Measurements from ENCODE around the gene HDGFL2. TPM values are rescaled to one million over a fixed set of nuclear protein-coding genes. Genes with fewer than 3 reads are reported as not detected.
"Not testable (repeated sequence)": the region's sequence is repeated elsewhere in the genome, so short reads cannot be mapped to it uniquely, and the experiment has no call there.

Gene HDGFL2
- polyA plus RNA-seq, 6 donors from 2014 or later, result 0.91 to 22.7 (median 11.5) TPM

DNA sequence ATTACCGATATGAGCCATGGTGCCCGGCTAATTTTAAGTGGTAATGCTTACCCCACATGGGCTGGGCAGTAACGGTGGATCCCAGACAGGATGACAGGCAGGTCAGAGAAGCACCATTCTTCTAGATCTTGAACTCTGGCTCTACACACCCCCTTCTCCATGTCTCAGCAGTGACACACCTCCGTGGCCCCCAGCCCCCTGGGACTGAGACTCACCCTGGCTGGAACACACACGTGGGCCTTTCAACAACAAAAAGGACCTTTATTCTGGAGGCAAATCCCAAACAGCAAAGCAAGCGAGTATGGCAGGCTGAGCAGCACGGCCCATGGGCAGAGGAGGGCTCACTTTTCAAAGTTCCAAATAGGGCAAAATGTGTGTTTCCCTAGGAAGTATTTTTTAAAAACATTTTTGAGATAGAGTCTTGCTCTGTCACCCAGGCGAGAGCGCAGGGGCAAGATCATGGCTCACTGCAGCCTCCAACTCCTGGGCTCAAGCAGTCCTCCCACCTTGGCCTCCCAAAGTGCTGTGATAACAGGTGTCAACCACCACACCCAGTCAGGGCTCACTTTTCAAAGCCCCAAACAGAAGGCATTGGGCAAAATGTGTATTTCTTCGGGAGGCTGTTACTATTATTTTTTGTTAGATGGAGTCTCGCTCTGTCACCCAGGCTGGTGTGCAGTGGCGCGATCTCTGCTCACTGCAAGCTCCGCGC is 50.4 kb downstream of the HDGFL2 start:
- DNase-seq (no peak), ATAC-seq (ENCODE audit: low read depth in 2 of 2) (no peak)
- no peaks in the 10 kb centered on the region for H3K36me3 Mint-ChIP-seq
- H3K27me3 Mint-ChIP-seq, result peaks cover 4 to 11% (median 7%) of the 10 kb centered on the region in 3 donors
- no peak overlapping the region for H3K27ac Mint-ChIP-seq
- H3K9me3 Mint-ChIP-seq, result peaks cover 0 to 4% (median 0%) of the 10 kb centered on the region in 7 donors
- no peak overlapping the region for H3K4me3 Mint-ChIP-seq
- H3K4me1 Mint-ChIP-seq, result no peaks in the 10 kb centered on the region

DNA sequence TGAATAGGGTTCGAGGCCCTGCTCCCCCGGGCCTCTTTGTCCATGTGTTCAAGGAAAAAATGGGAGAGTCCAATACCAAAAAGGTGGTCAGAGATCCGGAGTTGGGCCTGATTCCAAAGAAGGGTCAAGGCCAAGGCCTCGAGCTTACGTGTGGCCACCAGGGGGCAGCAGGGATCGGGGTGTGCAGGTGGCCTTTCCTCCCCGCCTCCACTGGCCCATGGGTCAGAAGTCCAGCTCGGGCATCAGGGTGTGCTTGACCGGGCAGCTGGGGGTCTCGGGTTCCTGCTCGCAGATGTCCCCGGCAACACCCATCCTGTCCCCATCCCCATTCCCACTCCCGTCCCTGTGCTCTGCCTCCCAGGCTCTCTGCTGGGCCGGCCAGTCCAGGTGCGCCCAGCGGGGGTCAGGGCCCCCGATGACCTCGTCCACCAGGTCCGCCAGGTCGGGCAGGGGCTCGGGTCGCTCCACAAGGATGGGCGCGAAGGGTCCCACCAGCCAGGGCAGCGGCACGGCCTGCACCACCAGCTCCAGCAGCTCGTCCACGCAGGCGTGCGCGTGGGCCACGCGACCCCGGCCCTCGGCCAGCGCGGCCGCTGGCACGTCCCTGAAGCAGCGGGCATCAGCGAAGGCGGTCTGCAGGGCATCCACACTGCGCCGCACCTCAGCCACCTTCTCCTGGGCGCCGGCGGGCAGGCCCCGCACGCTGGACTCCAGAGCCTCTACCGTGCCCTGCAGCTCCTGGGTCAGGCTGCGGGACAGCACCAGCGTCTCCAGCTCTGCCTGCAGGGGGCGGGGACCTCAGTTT is 51.4 kb downstream of the HDGFL2 start:
- ATAC-seq (ENCODE audit: low read depth in 2 of 2), result no peak
- Mint-ChIP-seq H3K4me1 (no peaks in the 10 kb centered on the region), H3K9me3 (peaks cover 0 to 4% (median 0%) of the 10 kb centered on the region in 7 donors), H3K4me3 (no peak overlapping the region), H3K36me3 (no peaks in the 10 kb centered on the region), H3K27me3 (peaks cover 4 to 10% (median 5%) of the 10 kb centered on the region in 3 donors), H3K27ac (no peak overlapping the region)
- DNase-seq, result no peak

DNA sequence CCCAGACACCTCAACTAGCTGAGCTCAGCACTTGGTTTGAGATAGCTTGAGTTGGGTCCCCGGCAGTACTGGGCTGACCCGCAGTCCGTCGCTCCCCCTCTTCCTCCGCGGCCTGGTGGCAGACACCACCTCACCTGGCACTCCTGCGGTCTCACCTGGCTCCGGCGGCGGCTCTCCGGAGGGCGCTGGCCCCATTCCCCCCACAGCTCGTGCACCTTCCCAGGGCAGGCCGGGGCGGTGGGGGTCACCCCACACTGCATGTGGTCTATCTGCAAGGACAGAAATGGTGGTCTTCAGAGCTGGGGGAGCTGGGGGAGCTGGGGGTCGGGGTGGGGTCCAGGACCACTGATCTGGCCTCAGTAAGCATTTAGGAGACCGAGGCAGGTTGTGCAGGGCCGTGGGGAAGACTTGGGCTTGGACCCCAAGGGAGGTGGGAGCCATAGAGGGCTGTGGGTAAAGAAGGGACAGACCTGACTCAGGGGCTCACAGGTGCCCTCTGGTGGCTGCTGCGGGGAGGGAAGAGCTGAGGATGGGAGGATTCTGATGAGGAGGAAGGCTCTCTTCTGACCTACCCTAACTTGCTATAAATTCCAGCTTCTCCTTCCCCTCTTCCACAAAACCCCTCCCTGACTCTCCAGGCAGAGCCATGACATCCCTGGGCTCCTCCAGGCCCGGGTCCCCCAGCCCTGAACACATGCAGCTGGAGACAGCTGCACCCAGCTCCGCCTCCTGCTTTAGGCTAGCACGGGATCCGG is 52.9 kb downstream of the HDGFL2 start:
- no peak overlapping the region for H3K4me3 Mint-ChIP-seq
- H3K36me3 Mint-ChIP-seq, result no peaks in the 10 kb centered on the region
- DNase-seq, result peak; percentile 43
- peak; percentile 72 to 79 for ATAC-seq (ENCODE audit: low read depth in 2 of 2)
- no peaks in the 10 kb centered on the region for H3K4me1 Mint-ChIP-seq
- H3K27me3 Mint-ChIP-seq, result peaks cover 0 to 4% (median 2%) of the 10 kb centered on the region in 3 donors
- peaks cover 0 to 2% (median 0%) of the 10 kb centered on the region in 7 donors for H3K9me3 Mint-ChIP-seq
- H3K27ac Mint-ChIP-seq, result peak overlapping the region in 2 of 6 donors; percentile 33 to 54

DNA sequence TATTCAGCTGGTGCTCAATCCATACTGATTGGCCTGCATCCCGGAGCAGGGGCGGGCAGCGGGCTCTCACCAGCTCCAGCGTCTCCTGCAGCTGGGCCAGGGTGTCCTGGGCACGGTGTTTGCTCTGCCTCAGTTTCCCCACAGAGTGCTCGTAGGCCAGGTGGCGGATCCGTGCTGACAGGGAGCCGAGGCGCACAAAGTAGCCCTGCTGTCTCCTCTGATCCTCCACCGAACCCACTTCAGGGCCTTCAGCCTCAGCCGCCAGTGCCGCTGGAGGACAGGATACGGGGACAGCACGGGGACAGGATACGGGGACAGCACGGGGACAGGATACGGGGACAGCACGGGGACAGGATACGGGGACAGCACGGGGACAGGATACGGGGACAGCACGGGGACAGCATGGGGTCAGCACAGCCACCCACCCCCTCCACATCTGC is 53.5 kb downstream of the HDGFL2 start:
- ATAC-seq (ENCODE audit: low read depth in 2 of 2) (no peak), DNase-seq (no peak)
- Mint-ChIP-seq H3K9me3 (no peaks in the 10 kb centered on the region), H3K36me3 (no peaks in the 10 kb centered on the region), H3K4me3 (no peak overlapping the region), H3K27me3 (peaks cover 0 to 4% (median 0%) of the 10 kb centered on the region in 3 donors), H3K4me1 (no peaks in the 10 kb centered on the region), H3K27ac (peak overlapping the region in 1 of 6 donors; percentile 33)

DNA sequence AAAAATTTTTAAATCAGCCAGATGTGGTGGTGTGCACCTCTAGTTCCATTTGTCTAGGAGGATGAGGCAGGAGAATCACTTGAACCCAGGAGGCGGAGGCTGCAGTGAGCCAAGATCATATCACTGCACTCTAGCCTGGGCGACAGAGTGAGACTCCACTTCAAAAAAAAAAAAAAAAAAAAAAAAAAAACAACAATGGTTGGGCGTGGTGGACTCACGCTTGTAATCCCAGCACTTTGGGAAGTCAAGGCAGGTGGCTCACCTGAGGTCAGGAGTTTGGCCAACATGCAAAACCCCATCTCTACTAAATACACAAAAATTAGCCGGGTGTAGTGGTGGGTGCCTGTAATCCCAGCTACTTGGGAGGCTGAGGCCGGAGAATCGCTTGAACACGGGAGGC is 55.3 kb downstream of the HDGFL2 start:
- not testable (repeated sequence) for H3K4me1 Mint-ChIP-seq; H3K36me3 Mint-ChIP-seq; DNase-seq; ATAC-seq (ENCODE audit: low read depth in 2 of 2); H3K27ac Mint-ChIP-seq; H3K9me3 Mint-ChIP-seq; H3K27me3 Mint-ChIP-seq; H3K4me3 Mint-ChIP-seq

DNA sequence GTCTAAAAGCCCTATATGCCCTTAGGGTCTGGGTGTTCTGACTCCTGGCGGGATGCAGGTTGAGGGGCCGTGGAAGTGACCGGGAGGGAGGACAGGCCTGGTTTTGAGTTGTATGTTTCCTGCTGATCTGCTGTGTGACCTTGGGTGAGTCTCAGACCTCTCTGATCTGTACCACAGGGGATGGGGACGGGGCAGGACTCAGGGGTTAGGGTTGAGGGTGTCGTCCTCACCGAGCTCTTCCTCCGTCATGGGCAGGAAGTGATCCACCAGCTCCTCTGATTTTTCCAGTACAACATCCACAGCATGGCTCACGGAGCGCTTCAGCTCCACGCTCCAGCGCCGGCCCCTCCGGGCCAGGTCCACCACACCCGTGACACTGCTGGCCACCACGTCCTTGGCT is 56.7 kb downstream of the HDGFL2 start:
- no peak overlapping the region for H3K27ac Mint-ChIP-seq
- peaks cover 0 to 14% (median 5%) of the 10 kb centered on the region in 3 donors for H3K27me3 Mint-ChIP-seq
- no peak for DNase-seq

DNA sequence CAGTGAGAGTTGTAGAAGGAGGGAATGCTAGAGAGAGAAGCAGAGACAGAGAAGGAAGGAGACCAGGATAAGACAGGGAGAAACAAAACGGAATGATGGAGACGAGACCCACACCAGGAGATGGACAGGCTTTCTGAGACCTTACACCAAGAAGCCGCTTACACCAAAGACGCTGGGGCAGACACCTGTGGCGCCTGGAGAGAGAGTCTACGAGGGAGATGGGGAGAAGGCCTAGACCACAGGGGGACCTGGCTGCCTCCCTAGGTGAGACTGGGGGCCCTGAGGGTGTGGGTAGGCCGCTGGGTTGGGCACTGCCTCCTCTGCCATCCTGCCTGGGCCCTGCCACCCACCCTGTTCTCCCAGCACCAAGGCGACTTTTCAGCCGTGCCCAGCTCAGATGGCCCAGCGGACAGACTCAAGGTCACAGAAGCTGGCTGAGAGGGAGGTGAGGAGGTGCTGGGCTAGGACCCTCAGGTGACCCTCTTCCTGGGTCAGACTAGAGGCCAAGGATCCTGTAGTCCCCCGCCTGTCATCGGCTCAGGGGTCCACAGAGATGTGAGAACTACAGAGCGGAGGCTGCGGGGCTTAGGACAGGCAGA is 57.9 kb downstream of the HDGFL2 start:
- no peak for DNase-seq
- Mint-ChIP-seq H3K4me1 (peaks cover 0 to 3% (median 0%) of the 10 kb centered on the region in 3 donors), H3K36me3 (no peaks in the 10 kb centered on the region), H3K27me3 (peaks cover 0 to 21% (median 5%) of the 10 kb centered on the region in 3 donors), H3K4me3 (peak overlapping the region in 1 of 8 donors; percentile 66), H3K27ac (no peak overlapping the region), H3K9me3 (no peaks in the 10 kb centered on the region)
- ATAC-seq (ENCODE audit: low read depth in 2 of 2), result no peak

More for the DNA sequence above, 56.7 kb downstream of the HDGFL2 start:
- ATAC-seq (ENCODE audit: low read depth in 2 of 2), result no peak
- Mint-ChIP-seq H3K4me3 (no peak overlapping the region), H3K4me1 (peaks cover 0 to 3% (median 0%) of the 10 kb centered on the region in 3 donors), H3K36me3 (no peaks in the 10 kb centered on the region), H3K9me3 (no peaks in the 10 kb centered on the region)

DNA sequence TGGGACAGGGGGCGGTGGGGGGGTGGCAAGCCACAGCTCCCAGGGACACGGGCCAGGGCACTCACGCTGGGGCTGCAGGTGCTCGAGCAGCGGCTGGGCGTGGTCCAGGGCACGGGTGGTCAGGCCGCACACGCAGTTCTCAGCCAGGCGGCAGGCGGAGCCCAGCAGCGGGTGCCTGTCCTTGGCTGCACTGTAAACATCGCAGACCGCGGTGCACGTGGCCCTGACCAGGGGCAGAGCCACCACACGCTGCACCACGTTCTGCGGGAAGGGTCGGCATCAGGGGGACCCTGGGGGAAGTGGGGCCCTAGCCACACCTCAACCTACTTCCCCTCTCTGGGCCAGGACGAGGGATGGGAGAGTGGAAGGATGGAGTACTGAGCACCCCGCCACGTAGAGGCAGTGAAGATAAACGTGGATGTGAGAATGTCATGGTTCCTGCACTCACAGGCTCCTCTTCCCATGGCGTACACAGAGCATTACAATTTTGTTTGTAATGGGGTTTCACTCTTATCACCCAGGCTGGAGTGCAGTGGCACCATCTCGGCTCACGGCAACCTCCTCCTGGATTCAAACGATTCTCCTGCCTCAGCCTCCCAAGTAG is 59.6 kb downstream of the HDGFL2 start:
- H3K27ac Mint-ChIP-seq, result peak overlapping the region in 1 of 6 donors; percentile 33
- no peaks in the 10 kb centered on the region for H3K36me3 Mint-ChIP-seq
- H3K4me1 Mint-ChIP-seq, result peaks cover 6 to 10% (median 8%) of the 10 kb centered on the region in 3 donors
- H3K27me3 Mint-ChIP-seq, result peaks cover 8 to 29% (median 9%) of the 10 kb centered on the region in 3 donors
- DNase-seq (no peak), ATAC-seq (ENCODE audit: low read depth in 2 of 2) (no peak)
- H3K4me3 Mint-ChIP-seq, result no peak overlapping the region
- peaks cover 0 to 2% (median 0%) of the 10 kb centered on the region in 7 donors for H3K9me3 Mint-ChIP-seq

DNA sequence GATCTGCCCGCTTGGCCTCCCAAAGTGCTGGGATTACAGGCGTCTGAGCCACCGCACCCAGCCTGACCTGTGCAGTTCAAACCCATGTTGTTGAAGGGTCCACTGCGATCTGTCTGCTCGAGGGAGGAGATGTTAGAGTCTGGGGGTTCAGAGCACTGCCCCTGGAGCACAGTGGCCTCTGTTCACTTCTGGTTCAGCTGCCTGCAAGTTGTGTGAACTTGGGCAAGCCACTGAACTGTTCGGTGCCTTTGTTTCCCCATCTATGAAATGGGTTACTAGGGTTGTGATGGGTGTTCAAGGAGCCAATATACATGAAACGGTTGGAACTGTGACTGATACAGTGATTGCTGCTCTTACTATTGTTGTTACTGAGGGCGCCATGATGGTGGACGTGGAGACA is 61.2 kb downstream of the HDGFL2 start:
- peaks cover 8 to 36% (median 9%) of the 10 kb centered on the region in 3 donors for H3K27me3 Mint-ChIP-seq
- ATAC-seq (ENCODE audit: low read depth in 2 of 2) (no peak), DNase-seq (no peak)
- H3K4me1 Mint-ChIP-seq, result peaks cover 6 to 10% (median 8%) of the 10 kb centered on the region in 3 donors
- peaks cover 0 to 2% (median 0%) of the 10 kb centered on the region in 7 donors for H3K9me3 Mint-ChIP-seq
- H3K27ac Mint-ChIP-seq, result peak overlapping the region in 1 of 6 donors; percentile 19
- H3K4me3 Mint-ChIP-seq, result no peak overlapping the region
- H3K36me3 Mint-ChIP-seq, result no peaks in the 10 kb centered on the region

DNA sequence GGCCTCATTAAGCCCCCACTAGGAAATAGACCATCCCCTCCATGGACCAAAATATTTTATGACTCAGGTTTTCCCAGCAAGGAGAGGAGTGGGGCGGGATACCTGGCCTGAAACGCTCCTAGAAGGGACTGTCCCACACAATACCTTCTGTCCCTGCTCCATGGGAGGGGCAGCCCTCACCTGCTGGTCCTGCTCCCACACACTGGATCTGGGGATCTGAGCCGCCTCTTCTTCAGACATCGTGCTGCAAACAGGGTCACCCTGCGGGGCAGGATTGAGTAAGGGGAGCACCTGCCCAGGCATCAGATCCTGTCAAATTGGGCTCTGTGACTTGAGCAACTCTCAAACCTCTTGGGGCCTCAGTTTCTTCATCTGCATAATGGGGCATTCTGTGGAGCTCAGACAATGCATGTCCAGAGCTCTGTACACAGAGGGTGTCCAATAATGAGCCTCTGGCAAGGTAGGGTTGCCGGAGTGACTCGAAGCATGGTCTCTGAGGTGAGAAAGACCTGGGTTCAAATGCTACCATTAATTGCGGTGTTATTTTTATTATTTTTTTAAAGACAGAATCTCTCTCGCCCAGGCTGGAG is 61.8 kb downstream of the HDGFL2 start:
- DNase-seq (no peak), ATAC-seq (ENCODE audit: low read depth in 2 of 2) (no peak)
- H3K36me3 Mint-ChIP-seq, result no peaks in the 10 kb centered on the region
- H3K9me3 Mint-ChIP-seq, result peaks cover 0 to 2% (median 0%) of the 10 kb centered on the region in 7 donors
- H3K27ac Mint-ChIP-seq, result peak overlapping the region in 1 of 6 donors; percentile 19
- peaks cover 6 to 10% (median 8%) of the 10 kb centered on the region in 3 donors for H3K4me1 Mint-ChIP-seq
- no peak overlapping the region for H3K4me3 Mint-ChIP-seq
- H3K27me3 Mint-ChIP-seq, result peaks cover 10 to 41% (median 11%) of the 10 kb centered on the region in 3 donors

DNA sequence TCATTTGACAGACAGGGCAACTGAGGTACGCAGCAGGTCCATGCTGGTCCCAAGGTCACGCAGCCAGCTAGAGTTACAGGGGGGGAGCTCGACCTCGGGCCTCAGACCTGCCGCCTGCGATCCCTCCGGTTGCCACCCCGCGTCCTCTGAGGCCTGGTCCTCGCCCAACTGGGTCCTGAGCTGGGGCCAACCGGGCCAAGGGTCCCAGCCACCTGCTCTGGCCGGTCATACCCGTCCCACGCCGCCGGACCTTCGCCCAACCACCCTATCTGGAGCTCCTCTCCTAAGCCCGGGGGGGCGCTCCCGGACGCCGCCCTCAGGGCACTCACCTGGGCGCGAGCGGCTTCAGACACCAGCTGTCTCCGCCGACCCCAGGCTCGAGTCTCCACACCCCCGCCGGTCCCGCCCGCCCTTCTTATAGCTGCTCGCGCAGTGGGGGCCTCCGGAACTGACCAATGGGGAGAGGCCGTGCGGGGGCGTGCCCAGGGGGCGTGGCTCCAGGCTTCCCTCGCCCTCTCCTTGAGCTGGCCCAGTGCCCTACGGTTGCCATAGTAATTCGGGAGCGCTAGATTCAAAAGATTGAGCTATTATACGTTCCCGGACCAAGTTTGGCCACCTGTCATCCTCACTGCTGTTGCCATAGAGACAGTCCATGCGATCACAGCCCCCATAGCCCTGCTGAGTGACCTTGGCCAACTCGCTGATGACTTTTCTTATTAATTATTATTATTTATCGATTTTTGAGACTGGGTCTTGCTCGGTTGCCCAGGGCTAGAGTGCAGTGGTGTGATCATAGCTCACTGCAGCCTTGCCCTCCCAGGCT is 63.0 kb downstream of the HDGFL2 start, which contains the start of gene PLIN5:
Gene PLIN5, minus strand, starts transcription at position 389 of the 823 bp plus-strand sequence. CDS start 1,150 bp downstream, outside the sequence.
- H3K27me3 Mint-ChIP-seq, result peaks cover 12 to 48% (median 22%) of the 10 kb centered on the region in 3 donors
- peaks cover 0 to 4% (median 0%) of the 10 kb centered on the region in 7 donors for H3K9me3 Mint-ChIP-seq
- peaks cover 9 to 13% (median 13%) of the 10 kb centered on the region in 3 donors for H3K4me1 Mint-ChIP-seq
- peak; percentile 68 to 76 for ATAC-seq (ENCODE audit: low read depth in 2 of 2)
- peak within 1 kb of the TSS in 4 of 8 donors; percentile 9 to 65 (median 30) for H3K4me3 Mint-ChIP-seq
- no peaks in the 10 kb centered on the region for H3K36me3 Mint-ChIP-seq
- peak; percentile 39 for DNase-seq
- peak within 1 kb of the TSS in 3 of 6 donors; percentile 51 to 58 (median 56) for H3K27ac Mint-ChIP-seq

Data from naive B cell (primary cell).